PFSK-1 (cell line): ENCODE results near the gene ATP8B2.

ENCODE experiments used
- POLR2AphosphoS5 ChIP-seq: IDR thresholded peaks from 2 replicates; pipeline ENCODE4 v1.6.1; 2012; ENCODE audit warnings: low read depth, mild to moderate bottlenecking, control low read depth, low read length, moderate library complexity
- TAF1 ChIP-seq: IDR thresholded peaks from 2 replicates; pipeline ENCODE4 v1.6.1; 2012; ENCODE audit warnings: low read length, control low read depth, borderline replicate concordance; ENCODE audit not compliant: insufficient read depth
- TF ChIP-seq, protein P1 (sequence below), 2 experiments: IDR thresholded peaks; 2 replicates each; pipeline versions ENCODE4 v1.6.1 to v1.8.0; 2011 to 2012; ENCODE audit warnings: low read depth in 2 of 2, low read length in 2 of 2, control low read depth in 1 of 2, inconsistent platforms in 1 of 2, mild to moderate bottlenecking in 1 of 2, moderate library complexity in 1 of 2; ENCODE audit not compliant: insufficient read depth in 1 of 2

DNA sequence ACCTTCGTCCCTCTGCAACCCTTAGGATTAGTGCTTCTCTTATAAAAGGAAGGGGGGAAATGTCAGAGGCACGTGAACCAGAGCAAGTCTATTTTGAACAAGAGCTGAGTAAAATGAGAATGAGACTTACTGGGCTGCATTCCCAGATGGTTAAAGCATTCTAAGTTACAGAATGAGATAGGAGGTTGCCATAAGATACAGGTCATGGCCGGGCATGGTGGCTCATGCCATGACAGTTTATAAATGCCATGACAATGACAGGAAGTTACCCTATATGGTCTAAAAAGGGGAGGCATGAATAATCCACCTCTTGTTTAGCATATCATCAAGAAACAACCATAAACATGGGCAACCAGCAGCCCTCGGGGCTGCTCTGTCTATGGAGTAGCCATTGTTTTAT lies 6.9 kb upstream of the ATP8B2 start:
- TF ChIP-seq POLR2AphosphoS5, result no peak
- TF ChIP-seq, protein P1, sequence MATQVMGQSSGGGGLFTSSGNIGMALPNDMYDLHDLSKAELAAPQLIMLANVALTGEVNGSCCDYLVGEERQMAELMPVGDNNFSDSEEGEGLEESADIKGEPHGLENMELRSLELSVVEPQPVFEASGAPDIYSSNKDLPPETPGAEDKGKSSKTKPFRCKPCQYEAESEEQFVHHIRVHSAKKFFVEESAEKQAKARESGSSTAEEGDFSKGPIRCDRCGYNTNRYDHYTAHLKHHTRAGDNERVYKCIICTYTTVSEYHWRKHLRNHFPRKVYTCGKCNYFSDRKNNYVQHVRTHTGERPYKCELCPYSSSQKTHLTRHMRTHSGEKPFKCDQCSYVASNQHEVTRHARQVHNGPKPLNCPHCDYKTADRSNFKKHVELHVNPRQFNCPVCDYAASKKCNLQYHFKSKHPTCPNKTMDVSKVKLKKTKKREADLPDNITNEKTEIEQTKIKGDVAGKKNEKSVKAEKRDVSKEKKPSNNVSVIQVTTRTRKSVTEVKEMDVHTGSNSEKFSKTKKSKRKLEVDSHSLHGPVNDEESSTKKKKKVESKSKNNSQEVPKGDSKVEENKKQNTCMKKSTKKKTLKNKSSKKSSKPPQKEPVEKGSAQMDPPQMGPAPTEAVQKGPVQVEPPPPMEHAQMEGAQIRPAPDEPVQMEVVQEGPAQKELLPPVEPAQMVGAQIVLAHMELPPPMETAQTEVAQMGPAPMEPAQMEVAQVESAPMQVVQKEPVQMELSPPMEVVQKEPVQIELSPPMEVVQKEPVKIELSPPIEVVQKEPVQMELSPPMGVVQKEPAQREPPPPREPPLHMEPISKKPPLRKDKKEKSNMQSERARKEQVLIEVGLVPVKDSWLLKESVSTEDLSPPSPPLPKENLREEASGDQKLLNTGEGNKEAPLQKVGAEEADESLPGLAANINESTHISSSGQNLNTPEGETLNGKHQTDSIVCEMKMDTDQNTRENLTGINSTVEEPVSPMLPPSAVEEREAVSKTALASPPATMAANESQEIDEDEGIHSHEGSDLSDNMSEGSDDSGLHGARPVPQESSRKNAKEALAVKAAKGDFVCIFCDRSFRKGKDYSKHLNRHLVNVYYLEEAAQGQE (IDR thresholded peaks at IDR 0.05; ENCODE audit: insufficient read depth in 1 of 2, low read depth in 2 of 2, low read length in 2 of 2), result no peak
- TF ChIP-seq TAF1, result no peak
